Inferior parietal cortex (tissue), 1 donor: Measurements from ENCODE around the gene ZXDC.

Experiments used
- DNase-seq: peaks from one replicate; pipeline ENCODE4 v3.0.0-alpha.2; 2016; ENCODE audit errors: extremely low spot score

ZXDC gene

DNA sequence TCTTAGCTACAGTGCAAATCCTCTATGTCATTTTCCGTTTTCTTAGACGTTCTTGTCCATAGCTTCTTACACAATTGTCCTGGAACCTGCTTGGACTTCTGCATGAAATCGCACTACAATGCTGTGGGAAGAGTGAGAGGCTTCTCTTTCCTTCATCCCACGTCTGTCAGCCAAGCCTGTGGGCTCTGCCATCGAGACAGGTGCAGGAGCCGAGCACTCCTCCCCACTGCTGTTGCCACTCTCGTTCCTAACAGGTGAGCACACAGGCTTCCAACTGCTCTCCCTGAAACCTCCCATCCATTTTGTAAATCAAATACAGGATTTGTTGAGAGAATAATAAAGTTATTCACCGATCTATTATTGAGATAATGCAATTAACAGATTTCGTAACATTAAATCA, 23.5 kb downstream of the ZXDC start:
- DNase-seq, result no peak

- no peak for DNase-seq
Measured at GRCh38 chr3:126451511-126451910, 24.2 kb downstream of the ZXDC start.

DNA sequence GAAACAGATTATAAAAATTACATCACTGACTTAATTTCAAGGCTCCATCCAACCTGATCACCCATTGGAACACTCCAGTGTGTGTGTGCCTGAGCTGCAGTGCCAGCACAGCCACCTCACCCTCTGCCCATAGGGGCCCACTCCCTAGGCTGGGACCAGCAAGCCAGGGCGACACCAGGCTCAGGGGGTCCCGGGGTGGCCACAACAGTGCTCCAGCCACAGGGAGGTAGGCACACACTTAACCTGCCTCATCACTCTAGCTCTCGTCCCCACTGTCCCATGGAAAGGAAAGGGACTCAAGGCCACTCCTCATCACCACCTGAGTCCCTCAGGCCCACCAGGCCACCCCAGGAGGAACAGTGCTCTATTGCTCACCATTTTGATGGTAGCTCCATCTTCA, 24.9 kb downstream of the ZXDC start:
- no peak for DNase-seq

- no peak for DNase-seq
Measured at GRCh38 chr3:126450219-126450618, 25.5 kb downstream of the ZXDC start.

- no peak for DNase-seq
Measured at GRCh38 chr3:126449621-126450051, 26.1 kb downstream of the ZXDC start.

- no peak for DNase-seq
Measured at GRCh38 chr3:126448893-126449180, 26.9 kb downstream of the ZXDC start.

DNA sequence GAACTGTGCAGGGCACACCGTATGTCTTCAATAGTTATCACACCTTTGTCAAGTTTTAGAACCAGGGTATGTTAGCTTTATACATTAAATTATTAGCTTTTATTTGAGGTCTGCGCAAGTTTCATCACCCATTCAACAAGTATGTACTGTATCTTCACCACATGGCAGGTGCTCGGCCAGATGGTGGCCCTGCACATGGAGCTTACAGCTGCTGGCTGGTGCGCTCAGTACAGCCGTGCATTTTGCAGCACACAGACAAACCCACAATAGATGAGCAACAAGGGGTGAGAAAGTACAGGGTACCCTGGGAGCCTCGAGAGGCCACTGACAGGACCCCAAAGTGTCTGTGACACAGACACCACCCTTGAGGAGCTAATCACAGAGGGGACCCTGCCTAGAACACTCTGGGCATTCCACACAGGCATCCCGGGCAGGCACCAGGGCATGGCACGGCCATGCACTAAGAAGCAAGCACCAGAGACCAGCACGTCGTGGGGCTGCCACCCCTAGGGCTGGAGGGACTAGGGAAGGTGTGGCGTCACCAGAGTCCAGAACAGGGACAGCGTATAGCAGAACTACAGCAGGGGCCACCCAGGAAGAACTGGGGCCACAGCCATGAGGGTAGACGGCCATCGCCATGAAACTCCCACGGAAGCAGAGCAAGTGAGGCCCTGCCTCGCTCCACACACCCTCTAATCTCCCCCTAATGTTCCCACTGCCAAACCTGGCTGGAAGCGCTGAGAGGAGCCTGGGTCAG, 27.4 kb downstream of the ZXDC start:
- no peak for DNase-seq

- no peak for DNase-seq
Measured at GRCh38 chr3:126447456-126448106, 28.1 kb downstream of the ZXDC start.

- no peak for DNase-seq
Measured at GRCh38 chr3:126446791-126447190, 28.9 kb downstream of the ZXDC start.

GRCh38 chr3:126446301-126446700, 29.4 kb downstream of the ZXDC start:
- DNase-seq, result no peak

GRCh38 chr3:126445506-126445905, 30.2 kb downstream of the ZXDC start:
- no peak for DNase-seq

DNA sequence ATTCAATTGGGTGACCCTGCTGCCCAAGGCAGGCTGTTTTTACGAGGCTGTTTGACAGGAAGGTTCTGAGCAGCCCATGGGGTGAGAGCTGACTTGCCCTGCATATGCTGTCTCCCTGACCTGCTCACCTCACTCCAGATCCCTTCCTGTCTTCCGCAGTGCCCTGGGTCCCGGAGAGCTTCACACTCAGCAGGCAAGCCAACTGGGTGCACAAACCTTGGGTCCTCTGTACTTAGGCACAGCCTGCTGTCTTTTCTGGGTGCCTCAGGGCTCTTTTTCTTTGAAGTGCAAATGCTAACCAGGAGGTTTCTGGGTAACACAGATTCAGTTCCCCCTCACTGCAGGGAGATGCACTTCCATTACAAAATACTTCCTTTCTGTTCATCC, 32.8 kb downstream of the ZXDC start:
- no peak for DNase-seq

GRCh38 chr3:126442094-126442855, 33.4 kb downstream of the ZXDC start:
- DNase-seq, result peak; percentile 32

GRCh38 chr3:126441256-126441880, 34.3 kb downstream of the ZXDC start:
- no peak for DNase-seq

DNA sequence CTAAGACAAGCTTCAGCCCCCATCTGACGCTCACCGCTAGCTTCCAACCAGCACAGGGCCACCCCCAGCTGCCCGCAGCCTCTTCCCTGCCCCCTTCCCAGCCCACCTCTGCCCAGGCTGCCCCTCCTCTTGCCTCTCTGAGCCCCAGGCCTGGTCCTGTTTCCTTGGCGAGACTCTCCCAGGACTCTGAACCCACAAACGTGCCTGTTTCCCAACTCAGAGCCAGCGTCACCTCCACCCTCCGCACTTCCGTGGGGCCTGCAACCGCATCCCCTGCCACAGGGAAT, 35.0 kb downstream of the ZXDC start:
- no peak for DNase-seq

DNA sequence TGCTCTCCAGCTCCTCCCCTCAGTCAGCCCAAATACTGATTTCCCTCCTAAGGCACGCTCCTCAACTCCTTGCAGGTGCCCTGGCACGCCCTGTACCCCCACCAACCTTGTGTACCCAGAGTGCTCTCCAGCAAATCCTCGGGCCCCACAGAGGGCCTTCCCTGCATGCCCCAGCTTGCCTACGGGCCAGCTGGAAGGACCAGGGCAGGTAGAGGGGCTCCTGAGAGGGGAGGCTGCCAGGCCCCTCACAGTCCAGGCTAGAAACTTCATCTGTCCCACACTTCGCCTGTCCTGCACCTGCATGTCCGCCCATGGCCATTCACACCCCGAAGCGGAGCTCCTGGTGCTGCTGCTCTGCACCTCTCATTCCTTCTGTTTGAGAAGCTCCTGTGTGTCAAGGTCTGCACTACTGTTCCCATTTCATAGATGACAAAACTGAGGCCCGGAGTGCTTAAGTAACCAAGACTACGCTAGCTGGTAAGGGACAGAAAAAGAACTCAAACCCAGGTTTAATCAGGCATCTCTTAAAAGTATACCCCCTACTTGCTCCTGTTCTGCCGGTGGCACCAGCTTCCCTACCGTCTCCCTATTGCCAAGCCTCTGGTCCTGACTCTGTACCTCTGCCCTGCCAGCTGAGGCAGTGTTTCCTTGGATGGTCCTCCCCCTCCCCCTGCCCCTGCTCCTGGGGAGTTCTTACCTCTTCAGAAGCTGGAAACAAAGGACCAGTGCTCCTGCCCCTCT, 35.6 kb downstream of the ZXDC start:
- DNase-seq, result no peak

- no peak for DNase-seq
Measured at GRCh38 chr3:126439346-126439967, 36.2 kb downstream of the ZXDC start.

GRCh38 chr3:126438746-126439145, 36.9 kb downstream of the ZXDC start:
- DNase-seq, result no peak

DNA sequence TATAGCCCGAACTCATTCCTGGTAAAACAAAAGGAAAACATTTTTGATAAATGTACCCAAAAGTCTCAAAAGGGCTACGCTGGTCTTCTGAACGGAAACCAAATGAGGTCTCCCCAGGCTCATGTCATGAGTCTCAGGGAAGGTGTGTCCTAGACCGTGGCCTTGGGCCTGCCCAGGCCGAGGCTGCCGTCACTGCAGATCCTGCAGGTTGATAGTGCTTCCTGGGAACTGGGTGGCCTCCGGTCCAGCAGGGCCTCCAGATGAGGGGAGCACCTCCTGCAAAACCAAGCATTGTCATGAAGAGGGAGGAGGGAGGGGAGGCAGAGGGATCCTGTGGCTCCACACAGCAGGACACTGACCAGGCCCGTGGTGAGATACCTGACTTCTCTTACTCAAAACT, 37.5 kb downstream of the ZXDC start:
- no peak for DNase-seq

DNA sequence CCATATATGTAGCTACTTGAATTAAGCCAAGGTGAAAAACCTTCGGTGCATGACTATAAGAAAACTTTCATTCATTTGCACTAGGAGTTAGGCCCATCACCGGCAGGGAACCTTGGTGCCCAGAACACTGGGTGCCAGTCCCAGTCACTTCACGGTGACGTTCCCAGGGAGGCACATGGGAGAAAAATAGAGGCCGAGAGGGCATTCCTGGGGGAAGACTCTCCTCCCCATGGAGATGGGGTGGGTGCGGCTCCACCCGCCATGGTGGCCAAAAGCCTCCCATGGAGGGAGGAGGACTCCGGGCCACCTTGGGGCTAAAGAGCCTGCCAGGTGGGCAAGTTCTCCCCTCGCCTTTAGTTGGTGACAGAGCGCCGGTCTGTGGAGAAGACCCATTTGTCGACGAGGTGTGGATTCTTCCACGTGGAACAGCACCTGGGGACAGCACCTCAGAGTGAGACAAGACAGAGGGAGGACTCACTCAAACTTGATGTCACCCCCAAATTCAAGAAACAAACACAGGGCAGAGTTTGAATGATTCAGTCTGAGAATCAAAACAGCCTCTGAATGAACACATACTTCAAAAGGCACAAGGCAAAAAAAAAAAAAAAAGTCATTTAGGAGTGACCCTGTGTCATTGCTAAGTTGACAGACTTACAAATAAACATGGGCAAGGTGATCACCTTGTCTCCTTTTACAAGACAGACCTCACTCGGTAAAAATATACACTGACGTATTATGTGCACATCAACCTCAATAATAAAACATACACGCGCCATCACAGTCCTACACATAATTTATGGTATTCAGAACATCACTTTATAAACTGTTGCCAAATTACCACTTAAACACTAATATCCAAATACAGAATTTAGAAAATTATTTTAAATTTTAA, 38.6 kb downstream of the ZXDC start:
- DNase-seq, result no peak
